GM12891 (cell line): ENCODE results near the gene CCDC3.

ENCODE experiments used
- DNase-seq: peaks from one replicate; pipeline ENCODE4 v3.0.0; 2011; ENCODE audit warnings: low spot score; ENCODE audit not compliant: insufficient read length
- FAIRE-seq: peaks from 2 replicates; lab custom pipeline; 2011; peaks lifted over from hg19 to GRCh38; lab: Jason Lieb, UNC
- PAX5 ChIP-seq: IDR thresholded peaks from 2 replicates; pipeline ENCODE4 v1.6.1; 2011; ENCODE audit warnings: low read length, moderate library complexity, mild to moderate bottlenecking; ENCODE audit not compliant: insufficient read depth, severe bottlenecking
- POLR2A ChIP-seq: IDR thresholded peaks from 2 replicates; pipeline ENCODE4 v1.6.1; 2011; ENCODE audit warnings: low read depth, low read length, control low read depth
- POLR2AphosphoS5 ChIP-seq: IDR thresholded peaks from 2 replicates; pipeline ENCODE4 v1.6.1; 2011; ENCODE audit warnings: low read depth, low read length, control low read depth
- POU2F2 ChIP-seq: IDR thresholded peaks from 2 replicates; pipeline ENCODE4 v1.6.1; 2011; ENCODE audit warnings: low read depth, mild to moderate bottlenecking, control low read depth, low read length, moderate library complexity
- SPI1 ChIP-seq: IDR thresholded peaks from 2 replicates; pipeline ENCODE4 v1.6.1; 2011; ENCODE audit warnings: low read depth, low read length, control low read depth
- TAF1 ChIP-seq: IDR thresholded peaks from 2 replicates; pipeline ENCODE4 v1.6.1; 2011; ENCODE audit warnings: low read depth, low read length, control low read depth

The CCDC3 gene

DNA sequence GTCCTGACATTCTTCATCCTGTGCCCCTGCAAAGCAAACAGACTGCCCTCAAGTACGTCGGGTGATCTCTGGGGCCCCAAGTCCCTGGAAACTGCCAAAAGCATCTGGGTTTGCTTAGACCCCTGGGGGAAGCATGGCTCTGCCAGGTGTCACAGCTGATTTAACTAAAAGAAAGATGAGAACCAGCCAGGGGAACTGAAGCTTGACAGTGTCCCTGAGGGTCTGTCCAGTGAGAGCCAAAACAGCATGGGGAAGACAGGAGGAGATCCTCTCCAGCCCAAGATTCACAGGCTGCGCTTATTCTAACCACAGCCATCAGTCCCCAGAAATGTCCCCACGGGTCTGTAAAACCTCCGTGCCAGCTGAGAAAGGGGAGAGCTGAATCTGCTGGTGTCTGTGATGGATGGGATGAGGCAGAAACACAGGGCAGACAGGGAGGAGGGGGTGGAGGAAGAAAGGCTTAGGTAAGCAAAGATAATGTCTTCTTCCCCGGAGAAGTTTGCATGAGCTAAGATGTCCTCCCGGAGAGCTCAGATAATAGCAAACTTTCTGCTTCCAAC lies 21.3 kb downstream of the CCDC3 start:
- FAIRE-seq: no peak
- DNase-seq: no peak
- TF ChIP-seq POLR2AphosphoS5 (no peak), SPI1 (no peak), POLR2A (no peak), PAX5 (no peak), POU2F2 (no peak), TAF1 (no peak)

DNA sequence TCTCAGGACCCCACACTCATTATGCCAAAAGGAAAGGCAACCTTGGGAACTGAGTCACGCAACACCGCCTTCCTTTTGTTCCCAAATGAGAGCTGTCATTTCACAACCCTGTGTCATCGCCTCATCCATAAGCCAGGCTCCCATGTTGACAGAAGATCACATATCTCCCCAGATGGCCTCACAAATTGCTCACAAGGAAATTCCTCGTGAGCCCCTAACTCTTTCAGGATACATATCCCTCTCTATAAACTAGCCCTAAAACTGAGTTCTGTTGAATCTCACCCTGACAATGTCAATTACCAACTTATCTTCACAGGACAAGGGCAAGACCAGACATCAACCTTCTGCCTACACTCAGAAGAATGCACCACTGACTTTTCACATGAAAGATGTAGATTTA lies 22.6 kb downstream of the CCDC3 start:
- no peak for FAIRE-seq
- DNase-seq: no peak
- TF ChIP-seq POLR2A: no peak

DNA sequence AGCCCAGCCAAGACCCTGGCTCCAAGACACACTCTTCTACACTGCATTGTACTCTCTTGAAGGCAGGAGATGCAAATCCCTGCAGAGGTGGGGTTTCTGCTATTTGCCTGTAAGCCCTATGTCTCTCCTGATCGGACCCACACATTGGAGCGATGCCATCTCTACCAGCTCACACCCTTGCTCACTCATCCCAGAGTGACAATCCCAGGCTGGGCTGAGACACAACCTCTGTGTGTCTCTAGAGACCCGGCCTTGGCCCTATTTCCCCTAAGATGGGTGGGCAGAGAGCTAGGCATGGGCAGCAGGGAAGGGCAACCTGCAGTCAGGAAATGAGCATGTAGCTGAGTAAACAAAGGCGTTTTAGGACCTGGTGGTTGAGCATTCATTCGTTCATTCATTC lies 25.6 kb downstream of the CCDC3 start:
- TF ChIP-seq POLR2A (no peak), PAX5 (no peak)
- FAIRE-seq: no peak
- no peak for DNase-seq

DNA sequence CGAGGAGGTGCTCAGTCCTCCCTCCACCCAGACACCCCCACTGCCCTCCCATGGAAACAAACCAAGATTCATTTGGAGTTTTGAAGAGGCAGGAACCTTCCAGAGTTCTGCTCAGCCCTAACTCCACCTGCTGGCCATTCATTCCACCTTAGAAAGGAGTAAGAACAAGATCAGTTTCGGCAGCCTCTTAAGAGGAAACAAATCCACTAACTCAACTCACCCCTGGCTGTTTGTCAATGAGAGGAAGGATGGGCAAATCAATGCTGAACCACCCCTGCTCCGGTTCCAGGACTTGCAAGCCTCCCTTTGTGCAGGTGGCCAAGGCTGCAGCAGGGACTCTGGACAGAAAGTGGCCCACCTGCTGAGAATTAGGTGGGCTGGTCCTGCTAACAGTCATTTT lies 26.2 kb downstream of the CCDC3 start:
- no peak for FAIRE-seq
- TF ChIP-seq POLR2AphosphoS5: no peak
- no peak for TF ChIP-seq TAF1
- no peak for DNase-seq

DNA sequence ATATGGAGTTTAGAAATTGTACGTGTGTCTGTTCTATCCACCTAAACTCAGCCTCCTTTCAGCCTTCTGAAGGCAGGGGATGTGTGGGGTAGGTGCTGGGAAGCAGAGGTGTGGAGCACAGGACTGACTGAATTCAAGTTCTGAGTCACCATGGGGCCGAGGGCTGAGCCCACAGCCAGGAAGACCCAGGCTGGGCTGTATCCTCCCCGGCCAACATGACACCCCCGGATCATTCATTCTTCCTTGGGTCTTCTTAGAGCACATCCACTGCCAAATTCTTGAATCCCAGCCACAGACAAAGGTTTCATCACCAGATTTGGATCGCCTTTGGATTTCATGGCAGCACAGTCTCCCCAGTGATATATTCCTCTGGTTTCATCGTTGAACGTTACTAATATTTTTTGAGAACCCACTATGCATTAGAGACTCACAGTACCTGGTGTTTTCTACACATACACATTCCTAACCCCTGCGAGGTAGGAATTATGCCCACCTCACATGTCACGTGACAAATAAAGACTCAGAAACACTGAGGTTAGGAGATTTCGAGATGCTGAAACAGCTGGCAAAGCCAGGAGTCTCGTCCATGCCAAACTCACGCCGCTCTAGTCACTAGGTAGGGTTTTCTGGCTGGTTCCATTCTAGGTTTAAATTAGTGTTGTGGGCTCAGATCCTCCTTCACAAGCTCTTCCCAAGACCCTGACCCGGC lies 26.9 kb downstream of the CCDC3 start:
- FAIRE-seq: no peak
- no peak for DNase-seq
- TF ChIP-seq POLR2AphosphoS5 (no peak), PAX5 (no peak), SPI1 (no peak), POLR2A (no peak)

DNA sequence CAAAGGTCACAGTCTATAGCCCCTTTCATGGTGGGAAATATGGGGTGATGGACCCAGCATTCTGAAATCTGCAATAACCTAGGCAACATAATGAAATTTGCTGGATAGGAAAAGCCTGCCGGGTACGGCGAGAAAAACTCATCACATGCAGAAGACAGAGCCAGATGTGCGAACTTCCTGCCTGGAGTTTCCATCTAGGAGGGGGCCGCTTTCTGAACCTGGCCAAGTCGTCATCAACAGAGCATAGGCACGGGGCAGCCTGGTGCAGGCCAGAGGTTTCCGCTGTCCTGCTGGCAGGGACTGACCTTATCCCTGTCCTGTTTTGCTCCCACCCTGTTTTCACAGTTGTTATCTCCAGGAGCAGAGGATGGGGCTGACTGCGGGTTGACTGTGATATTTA lies 27.4 kb downstream of the CCDC3 start:
- no peak for DNase-seq
- no peak for FAIRE-seq
- TF ChIP-seq POU2F2 (no peak), TAF1 (no peak), POLR2AphosphoS5 (no peak), POLR2A (no peak)

DNA sequence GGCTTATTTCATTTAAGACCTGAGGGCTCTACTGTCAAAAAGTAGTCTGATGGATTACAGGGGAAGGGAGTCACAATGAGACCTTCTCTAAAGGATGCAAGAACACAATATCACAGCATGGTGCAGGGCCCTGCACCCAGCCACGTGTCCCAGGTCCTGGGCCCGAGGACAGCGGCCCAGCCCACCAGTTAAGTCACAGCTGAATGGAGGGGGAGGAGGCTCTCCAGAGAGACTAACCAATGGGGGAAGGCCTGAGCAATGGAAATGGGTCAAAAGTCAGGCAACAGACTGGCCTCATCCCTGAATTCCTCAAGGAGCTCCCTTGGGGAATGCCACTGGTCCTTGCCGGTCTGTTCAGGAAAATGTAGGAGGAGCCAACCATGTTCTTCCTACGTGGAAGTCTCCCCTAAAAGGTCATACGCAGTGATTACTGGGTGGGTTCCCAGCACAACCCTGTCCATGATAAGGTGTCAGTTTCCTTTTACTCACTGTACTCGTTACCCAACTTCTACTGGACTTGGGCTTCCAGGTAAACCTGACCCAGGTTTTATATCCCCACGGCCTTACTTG lies 28.3 kb downstream of the CCDC3 start:
- FAIRE-seq (no peak), DNase-seq (no peak)
- TF ChIP-seq TAF1: no peak
- no peak for TF ChIP-seq PAX5
- TF ChIP-seq POLR2AphosphoS5: no peak
- TF ChIP-seq SPI1: no peak
- no peak for TF ChIP-seq POLR2A
- TF ChIP-seq POU2F2: no peak

DNA sequence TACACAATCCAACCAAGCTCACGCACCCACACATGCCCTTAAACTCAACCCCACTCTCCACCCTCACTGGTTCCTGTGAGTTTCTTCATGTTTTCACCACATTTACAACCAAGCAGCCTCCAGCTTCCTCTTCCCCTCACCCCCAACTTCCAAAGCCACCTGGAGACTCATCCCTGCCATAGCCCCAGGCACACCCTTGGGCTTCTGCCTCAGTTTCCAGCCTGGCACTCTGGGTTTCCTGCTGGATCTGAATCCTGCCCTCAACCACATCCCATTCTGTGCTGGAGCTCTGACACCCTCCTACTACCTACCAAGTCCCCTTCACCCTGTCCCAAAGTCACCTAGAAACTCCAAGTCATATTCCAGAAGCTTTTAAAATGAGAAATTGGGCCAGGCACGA lies 29.4 kb downstream of the CCDC3 start:
- DNase-seq (no peak), FAIRE-seq (no peak)
- no peak for TF ChIP-seq POU2F2
- no peak for TF ChIP-seq POLR2AphosphoS5

DNA sequence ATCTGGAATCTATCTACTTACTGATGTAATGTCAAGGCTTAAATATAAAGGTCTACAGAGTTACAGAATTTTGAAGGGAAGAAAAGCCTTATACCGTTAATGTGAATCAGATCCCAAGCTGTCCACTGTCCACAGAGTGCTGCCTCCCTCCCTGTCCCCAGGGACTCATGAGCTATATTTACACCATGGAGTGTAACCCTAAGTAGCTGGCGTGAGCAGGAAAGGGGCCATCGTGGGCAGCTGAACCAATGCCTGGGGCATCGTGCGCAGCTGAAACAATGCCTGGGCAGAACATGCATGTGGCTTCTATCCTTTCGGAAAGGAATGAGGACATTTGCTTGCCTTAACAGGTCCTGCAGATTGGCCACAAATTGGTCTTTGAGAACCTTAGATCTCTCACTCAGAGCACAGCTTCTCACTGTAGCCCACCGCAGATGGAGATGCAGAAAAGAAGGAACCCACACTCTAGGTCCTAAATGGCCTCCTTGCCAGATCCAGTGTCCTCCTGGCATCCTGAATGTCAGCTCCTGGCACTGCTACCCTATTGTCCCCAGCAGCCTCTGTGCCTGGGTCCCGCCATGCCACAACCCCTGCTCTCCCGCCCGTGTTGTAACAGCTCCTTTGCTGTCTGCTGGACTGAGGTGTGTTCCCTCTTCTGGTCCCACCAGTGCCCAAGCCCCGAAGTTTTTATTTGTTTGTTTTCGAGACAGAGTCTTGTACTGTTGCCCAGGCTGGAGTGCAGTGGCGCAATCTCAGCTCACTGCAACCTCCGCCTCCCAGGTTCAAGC lies 30.3 kb downstream of the CCDC3 start:
- FAIRE-seq (no peak), DNase-seq (no peak)
- TF ChIP-seq SPI1 (no peak), PAX5 (no peak)

DNA sequence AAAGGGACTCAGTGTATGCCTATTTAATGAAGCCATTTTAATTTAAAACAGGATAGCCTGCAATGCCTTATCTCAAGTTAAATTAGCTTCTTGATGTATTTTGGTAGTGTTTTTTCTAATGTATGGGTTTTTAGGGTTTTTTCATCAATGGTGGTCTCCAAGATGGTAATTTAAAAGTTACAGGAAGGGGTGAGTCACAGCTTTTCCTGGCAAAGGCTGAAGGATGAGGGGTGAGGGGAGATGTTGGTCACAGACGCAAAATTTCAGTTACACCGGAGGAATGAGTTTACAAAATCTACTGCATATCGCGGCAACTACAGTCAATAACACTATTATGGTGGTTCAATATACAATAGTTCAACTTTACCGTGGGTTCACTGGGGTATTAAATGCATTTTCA lies 31.6 kb downstream of the CCDC3 start:
- no peak for TF ChIP-seq POLR2A
- TF ChIP-seq TAF1: no peak
- TF ChIP-seq SPI1: no peak
- TF ChIP-seq POU2F2: no peak
- TF ChIP-seq POLR2AphosphoS5: no peak
- no peak for TF ChIP-seq PAX5
- FAIRE-seq (no peak), DNase-seq (no peak)

DNA sequence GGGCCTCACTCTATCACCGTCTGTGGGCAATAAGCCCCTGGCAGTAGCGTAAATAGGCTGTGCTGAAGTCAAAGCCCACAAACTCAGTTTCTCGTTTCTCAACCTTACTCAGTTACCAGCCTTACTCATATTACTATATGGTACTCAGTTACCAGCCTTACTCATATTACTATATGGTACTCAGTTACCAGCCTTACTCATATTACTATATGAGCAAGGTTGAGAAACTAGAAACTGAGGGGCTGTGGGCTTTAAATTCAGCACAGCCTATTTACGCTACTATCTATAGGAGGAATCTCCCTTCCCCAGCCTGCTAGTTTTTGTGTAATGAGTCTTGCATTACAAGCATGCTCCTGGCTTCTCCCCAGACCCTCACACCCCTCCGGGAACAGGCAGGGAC lies 35.4 kb downstream of the CCDC3 start:
- FAIRE-seq: no peak

DNA sequence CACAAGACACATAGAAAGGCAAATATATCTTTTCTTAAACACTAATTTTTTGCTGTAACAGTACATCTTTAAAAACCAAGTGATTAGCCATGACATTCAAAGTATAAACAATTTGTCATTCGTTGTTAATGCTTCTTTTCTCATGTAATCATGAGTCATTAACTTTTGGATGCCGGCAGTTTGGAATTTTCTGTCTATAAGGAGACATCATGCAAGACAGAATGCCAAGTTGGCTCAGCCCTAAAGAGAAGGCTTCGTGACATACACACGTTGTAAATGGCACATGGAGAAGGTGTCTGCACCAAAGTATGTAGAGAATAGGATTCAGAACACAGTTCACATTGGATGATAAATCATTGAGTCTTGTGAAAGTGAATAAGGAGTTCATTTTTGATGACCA lies 35.9 kb downstream of the CCDC3 start:
- no peak for DNase-seq
- TF ChIP-seq TAF1 (no peak), POLR2A (no peak), PAX5 (no peak), POLR2AphosphoS5 (no peak), POU2F2 (no peak), SPI1 (no peak)
- no peak for FAIRE-seq

More for the DNA sequence above, 35.4 kb downstream of the CCDC3 start:
- DNase-seq: no peak
- no peak for TF ChIP-seq POU2F2
